HL-60 (cell line): Measurements from ENCODE around the gene ABCG1.

ENCODE experiments used
- CTCF ChIP-seq: IDR thresholded peaks from one replicate; pipeline ENCODE4 v1.5.1; 2011; ENCODE audit warnings: low read length, control low read depth, inconsistent platforms; ENCODE audit not compliant: insufficient read depth
- POLR2AphosphoS5 ChIP-seq: IDR thresholded peaks from 2 replicates; pipeline ENCODE4 v1.6.1; 2012; ENCODE audit warnings: low read depth
- REST ChIP-seq: IDR thresholded peaks from 2 replicates; pipeline ENCODE4 v1.6.1; 2012; ENCODE audit warnings: low read depth; ENCODE audit not compliant: insufficient replicate concordance

GRCh38 chr21:42228709-42229220, 9.8 kb downstream of the ABCG1 start:
- no peak for TF ChIP-seq REST
- TF ChIP-seq CTCF: no peak
- TF ChIP-seq POLR2AphosphoS5: no peak
